C4-2B (cell line): ENCODE measurements around the gene ALDOC.

Experiments used
- ZFX ChIP-seq: fragments of 450-650 bp; IDR thresholded peaks from 2 replicates; pipeline ENCODE4 v1.6.1; 2017
- TF ChIP-seq, protein P1 (sequence below): fragments of 450-650 bp; conservative IDR thresholded peaks from 2 replicates; pipeline ENCODE4 v1.5.1; 2017; ENCODE audit warnings: mild to moderate bottlenecking

GRCh38 chr17:28620010-28620409 is 43.3 kb upstream of the ALDOC start:
- TF ChIP-seq, protein P1, sequence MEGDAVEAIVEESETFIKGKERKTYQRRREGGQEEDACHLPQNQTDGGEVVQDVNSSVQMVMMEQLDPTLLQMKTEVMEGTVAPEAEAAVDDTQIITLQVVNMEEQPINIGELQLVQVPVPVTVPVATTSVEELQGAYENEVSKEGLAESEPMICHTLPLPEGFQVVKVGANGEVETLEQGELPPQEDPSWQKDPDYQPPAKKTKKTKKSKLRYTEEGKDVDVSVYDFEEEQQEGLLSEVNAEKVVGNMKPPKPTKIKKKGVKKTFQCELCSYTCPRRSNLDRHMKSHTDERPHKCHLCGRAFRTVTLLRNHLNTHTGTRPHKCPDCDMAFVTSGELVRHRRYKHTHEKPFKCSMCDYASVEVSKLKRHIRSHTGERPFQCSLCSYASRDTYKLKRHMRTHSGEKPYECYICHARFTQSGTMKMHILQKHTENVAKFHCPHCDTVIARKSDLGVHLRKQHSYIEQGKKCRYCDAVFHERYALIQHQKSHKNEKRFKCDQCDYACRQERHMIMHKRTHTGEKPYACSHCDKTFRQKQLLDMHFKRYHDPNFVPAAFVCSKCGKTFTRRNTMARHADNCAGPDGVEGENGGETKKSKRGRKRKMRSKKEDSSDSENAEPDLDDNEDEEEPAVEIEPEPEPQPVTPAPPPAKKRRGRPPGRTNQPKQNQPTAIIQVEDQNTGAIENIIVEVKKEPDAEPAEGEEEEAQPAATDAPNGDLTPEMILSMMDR = no peak
- TF ChIP-seq ZFX = no peak
